Head of caudate nucleus (tissue), 42 donors: ENCODE data around the gene SUN2.

Source experiments
- DNase-seq, 42 donors: peaks; one replicate each; pipeline versions ENCODE4 v3.0.0 to v3.0.0-alpha.2; 2020 to 2021; ENCODE audit warnings: mixed read lengths in 7 of 42
- intact Hi-C: fragments of 100-400 bp; cut with DNase I; formaldehyde crosslinking; loops from one replicate; pipeline ENCODE4 v1.15.0; 2022

Gene SUN2

DNA sequence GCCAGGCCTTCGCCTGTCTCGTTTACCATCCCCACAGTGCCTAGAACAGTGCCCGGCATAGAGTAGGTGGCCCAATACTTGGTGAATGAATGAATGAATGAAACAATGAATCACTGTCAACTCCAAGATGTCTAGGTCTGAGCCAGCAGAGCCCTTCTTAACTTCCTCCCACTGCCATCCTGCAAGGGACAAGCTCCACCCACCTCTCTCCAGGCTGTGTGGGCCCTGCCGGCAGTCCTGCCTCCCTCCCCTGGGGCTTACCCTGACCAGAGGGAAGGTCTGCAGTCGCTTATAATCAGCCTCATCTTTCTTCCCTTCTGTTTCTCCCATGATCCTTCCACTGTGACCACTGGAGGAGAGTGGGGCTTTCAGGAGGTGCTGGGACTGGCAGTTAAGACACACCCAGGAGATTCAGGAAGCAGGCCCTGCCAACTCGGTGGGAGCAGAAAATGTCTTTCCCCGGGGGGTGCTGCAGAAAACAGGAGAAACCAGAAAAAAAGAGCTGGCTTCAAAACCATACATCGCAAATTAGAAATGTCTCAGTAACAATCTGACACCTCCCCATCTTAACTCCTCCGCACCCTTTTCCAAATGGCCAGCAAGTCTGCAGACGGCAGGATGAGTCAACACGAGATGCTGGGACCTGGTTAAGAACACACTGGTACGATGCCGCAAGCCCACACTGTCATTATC is 26.8 kb upstream of the SUN2 start:
- peak in 13 of 42 donors; percentile 26 to 78 (median 51) for DNase-seq
- intact Hi-C loops = no loop called here

DNA sequence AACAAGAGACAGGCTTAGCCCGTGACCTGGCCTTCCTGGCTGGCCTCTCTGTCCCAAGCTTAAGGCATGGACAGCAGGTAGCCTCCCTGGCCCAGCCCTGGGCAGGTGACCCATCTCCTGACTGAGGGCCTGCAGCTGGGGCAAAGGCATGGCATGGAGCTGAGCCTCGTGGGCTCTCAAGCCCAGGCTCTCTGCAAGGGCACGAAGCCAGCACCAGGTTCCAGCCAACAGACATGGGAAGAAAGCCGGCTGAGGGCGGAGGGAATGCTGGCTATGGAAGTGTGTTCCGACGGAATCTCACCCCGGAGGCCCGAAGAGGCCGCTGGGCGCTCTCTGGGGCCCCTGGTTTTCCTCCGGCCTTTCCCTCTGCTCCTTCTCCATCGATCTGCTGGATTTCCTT is 25.2 kb upstream of the SUN2 start:
- intact Hi-C loops = no loop called here
- DNase-seq = peak in 3 of 42 donors; percentile 25 to 58 (median 53)

GRCh38 chr22:38777087-38777671 is 21.4 kb upstream of the SUN2 start:
- DNase-seq = peak in 35 of 42 donors; percentile 53 to 90 (median 72)
- intact Hi-C loops = no loop called here

DNA sequence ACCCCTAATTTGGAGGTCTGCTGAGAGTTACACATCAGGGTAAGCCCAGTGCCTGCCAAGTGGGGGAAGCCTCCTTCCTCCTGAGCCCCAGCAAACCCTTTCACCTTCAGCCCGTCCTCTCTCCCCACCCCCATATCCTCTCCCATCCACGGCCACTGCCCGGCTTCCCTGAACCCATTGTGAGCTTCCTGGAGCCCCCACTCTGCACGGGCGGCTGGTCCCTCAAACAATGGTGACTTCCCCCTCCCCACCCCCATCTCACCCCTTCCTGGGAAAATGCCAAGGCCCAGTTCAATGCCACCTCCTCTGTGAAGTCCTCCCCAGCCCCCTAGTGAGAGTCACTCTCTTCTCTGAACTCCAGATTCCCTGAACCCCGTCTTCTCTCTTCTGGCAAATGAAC is 20.3 kb upstream of the SUN2 start:
- intact Hi-C loops = no loop called here
- DNase-seq = no peak

- intact Hi-C loops = no loop called here
- DNase-seq = no peak
These were observed 19.9 kb upstream of the SUN2 start for GRCh38 chr22:38775656-38776055.

DNA sequence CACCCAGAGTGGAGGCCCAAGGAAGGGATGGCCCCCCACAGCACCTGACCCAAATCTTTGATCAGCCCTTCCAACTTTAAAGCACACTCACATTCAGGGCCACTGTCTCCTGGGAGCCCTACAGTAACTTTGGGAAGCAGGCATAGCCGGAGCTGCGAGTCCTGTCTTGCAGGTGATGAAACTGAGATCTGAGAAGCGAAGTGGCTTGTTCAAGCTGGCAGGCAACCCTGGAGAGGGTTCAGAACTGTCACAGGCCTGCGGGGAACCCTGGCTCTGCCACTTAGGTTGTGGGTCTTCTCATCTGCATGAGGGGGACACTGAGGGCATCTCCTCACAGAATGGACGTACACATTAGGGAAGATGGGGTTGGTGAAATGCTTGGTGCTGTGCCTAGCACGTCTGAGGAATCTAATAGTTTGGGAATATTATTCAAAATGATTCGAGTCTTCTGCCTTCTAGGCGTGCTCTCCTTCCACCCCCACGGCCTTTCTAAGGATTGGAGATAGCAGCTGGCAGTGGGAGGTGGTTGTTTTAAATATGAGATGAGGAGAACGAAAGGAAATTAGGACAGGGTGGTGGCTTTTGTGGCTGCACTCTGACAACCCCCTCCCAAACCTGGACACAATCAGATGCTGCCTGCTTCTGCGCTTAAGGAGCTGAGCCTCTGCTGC is 18.8 kb upstream of the SUN2 start:
- DNase-seq = peak in 20 of 42 donors; percentile 42 to 87 (median 64)

DNA sequence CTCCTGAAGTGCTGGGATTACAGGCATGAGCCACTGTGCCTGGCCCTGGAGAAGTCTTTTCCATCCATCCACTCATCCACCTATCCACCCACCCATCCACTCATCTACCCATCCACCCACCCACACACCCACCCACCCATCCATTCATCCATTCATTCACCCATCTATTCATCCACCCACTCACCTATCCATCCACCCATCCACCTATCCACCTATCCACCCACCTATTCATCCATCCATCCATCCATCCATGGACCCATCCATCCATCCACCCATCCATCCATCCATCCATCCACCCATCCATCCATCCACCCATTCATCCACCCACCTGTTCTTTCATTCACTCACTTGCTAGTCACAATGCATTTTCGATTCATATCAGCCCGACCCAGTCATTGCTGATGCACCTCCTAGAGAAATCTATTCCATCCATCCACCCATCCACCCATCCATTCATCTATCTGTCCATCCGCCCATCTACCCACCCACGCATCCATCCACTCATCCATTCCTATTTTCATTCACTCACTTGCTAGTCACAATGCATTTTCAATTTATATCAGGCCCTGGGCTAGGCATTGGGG is 17.7 kb upstream of the SUN2 start:
- intact Hi-C loops = loop anchor here (5.0 kb wide), 1 partner anchor 94 kb away; no protein-coding TSS in a partner anchor
- no peak for DNase-seq

More for the DNA sequence above, 18.8 kb upstream of the SUN2 start:
- intact Hi-C loops = loop anchor here (5.0 kb wide), 1 partner anchor 93 kb away; no protein-coding TSS in a partner anchor

DNA sequence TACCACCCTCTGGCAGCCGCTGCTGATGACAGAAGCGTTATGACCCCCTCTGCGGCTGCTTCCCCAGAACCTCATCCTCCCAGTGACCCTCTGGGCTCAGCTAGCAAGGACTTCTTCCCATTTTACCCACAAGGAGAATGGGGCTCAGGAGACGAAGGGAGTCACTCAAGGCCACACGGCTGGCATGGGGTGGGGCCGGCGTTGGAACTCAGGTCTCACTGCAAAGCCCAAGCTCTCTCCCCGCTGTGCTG is 16.8 kb upstream of the SUN2 start:
- DNase-seq = no peak
- intact Hi-C loops = loop anchor here (5.0 kb wide), 1 partner anchor 95 kb away; no protein-coding TSS in a partner anchor

- intact Hi-C loops = loop anchor here (5.0 kb wide), 1 partner anchor 97 kb away; no protein-coding TSS in a partner anchor
- DNase-seq = no peak
These were observed 14.6 kb upstream of the SUN2 start for GRCh38 chr22:38770257-38770949.

- intact Hi-C loops = no loop called here
- DNase-seq = no peak
These were observed 12.2 kb upstream of the SUN2 start for GRCh38 chr22:38768036-38768435.

DNA sequence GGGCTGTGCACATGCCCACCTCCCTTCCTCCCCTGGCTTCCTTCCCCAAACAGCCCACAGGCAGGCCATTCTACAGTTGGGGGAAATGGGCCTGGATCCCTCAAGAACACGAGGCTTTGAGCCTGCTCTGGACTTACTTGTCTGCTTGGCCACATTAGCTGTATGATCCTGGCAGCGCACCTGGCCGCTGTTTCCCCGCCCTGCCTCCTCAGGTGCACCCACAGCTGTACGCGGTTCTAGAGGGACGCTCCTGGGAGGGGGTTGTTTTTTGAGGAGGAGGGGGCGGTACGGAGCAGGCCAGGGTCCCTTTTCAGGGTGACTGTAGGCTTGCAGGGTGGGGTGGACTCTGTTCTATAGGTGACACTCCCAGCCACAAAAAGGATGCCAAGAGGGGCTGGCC is 11.5 kb upstream of the SUN2 start:
- no peak for DNase-seq
- intact Hi-C loops = no loop called here

DNA sequence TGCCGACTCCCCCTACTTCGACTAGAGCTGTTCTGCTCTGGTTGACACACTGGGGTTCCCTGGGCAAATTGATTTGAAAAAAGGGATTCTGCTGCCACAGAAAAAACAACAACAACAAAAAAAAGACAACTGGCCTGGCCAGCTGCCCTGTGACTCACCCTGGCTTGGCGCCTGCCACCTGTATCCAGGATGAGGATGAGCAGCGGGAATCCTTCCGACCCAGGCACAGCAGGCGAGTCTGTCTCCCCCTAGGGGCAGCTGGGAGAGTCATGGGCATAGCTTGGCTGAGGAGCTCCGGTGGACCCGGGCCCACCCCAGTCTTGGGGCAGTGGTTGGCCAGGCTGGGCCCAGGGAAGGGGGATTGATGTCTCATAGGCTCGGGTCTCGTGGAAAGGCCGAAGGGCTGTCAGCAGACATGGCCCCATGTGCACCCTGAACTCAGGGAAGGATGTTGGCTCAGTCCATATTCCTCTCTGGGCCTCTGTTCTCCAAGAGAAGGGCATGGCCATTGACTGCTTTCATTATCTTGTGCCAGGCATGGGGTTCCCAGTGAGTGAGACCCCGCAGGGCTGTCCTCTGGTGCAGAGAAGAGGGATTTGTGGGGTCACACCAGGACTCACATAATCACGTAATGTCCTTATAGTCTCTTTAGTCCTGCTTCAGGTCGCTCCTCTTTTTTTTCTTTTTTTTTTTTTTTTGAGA is 10.4 kb upstream of the SUN2 start:
- intact Hi-C loops = no loop called here
- DNase-seq = peak in 41 of 42 donors; percentile 53 to 93 (median 80)

GRCh38 chr22:38762551-38762983 is 6.8 kb upstream of the SUN2 start:
- intact Hi-C loops = no loop called here
- peak in 18 of 42 donors; percentile 21 to 76 (median 53) for DNase-seq

DNA sequence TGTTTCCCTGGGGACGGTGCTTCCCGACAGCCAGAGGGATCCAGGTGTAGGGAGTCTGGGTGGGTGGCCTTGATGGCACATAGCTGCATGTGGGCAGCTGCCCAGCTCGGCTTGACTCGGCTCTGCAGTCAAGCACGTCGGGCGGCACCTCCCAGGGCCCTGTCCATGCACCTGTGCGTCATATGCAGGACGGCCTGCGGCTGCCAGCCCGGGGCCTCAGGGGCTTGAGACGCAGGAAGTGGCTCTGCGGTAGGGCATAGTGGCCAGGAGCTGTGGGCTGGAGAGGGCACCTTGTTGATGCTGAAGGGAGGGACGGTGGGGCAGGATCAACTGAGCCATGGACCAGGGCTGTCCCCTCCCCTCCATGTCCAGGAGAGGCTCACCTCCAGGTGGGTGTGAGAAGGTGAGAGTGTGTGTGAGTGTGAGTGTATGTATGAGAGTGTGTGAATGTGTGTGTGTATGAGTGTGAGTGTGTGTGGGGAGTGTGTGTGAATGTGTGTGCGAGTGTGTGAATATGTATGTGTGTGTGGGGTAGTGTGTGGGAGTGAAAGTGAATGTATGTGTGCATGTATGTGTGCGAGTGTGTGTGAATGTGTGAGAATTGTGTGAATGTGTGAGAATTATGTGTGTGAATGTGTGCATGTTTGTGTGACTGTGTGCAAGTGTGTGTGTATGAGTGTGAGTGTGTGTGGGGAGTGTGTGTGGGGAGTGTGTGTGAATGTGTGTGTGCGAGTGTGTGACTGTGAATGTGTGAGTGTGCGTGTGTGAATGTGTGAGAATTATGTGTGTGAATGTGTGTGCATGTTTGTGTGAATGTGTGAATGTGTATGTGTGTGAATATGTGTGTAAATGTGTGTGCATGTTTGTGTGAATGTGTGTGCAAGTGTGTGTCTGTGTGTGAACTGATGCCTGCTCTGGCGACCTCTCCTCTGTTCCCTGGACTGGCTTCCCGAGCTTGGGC is 5.7 kb upstream of the SUN2 start:
- intact Hi-C loops = no loop called here

DNA sequence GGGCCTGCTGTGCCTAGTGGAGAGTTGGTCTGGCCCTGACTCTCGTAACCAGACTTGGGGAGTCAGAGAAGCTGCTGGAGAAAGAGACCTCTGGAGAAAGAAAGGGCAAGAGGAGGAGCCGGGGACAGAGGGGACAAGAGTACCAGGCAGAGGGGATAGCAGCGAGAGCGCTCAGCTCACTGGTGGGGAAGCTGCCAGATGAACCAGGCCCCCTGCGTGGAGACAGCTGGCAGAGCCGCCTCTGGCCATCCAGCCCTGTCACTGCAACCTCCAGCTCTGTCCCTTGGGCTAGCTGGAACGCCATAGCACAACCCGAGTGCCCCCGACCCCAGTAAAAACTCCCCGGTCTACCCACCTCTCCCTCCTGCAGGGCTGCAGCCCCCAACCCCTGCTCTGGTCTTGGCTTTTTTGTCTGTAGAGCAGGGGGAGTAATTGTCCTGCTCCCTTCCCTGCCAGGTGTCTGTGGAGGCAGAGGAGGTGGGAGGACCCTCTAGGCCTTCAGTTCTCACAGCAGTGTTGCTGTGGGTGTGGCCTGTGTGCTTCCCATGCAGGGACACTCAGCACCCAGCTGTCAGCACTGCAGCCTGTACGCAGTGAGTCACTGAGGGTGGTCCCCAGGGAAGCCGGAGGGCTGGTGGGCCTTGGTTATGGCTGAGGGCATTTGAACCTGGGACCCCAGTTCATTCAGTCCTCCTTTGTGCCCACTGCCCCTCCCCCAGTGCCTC is 4.8 kb upstream of the SUN2 start:
- peak in 31 of 42 donors; percentile 22 to 81 (median 61) for DNase-seq
- intact Hi-C loops = no loop called here

More for the DNA sequence above, 5.7 kb upstream of the SUN2 start:
- DNase-seq = no peak

- intact Hi-C loops = no loop called here
- no peak for DNase-seq
These were observed 3.2 kb upstream of the SUN2 start for GRCh38 chr22:38759005-38759404.
